Upper lobe of left lung (tissue), 6 donors: Measurements from ENCODE around the gene EYS. TPM values are rescaled to one million over a fixed set of nuclear protein-coding genes. Genes with fewer than 3 reads are reported as not detected.

ENCODE experiments used
- ATAC-seq, 2 donors: fragments of 200-7000 bp; cut with Tn5 transposase; one replicate each; pipeline ENCODE4 v1.9.1; 2022; ENCODE audit warnings: mild to moderate bottlenecking in 2 of 2, moderate library complexity in 2 of 2; ENCODE audit not compliant: low FRiP score in 2 of 2
- DNase-seq, 2 donors: peaks; one replicate each; pipeline ENCODE4 v3.0.0-alpha.2; 2019 to 2020
- H3K27ac ChIP-seq, 4 donors: fragments of 200-600 bp; sonication (generic); one replicate each; pipeline ENCODE4 v1.5.1; 2016 to 2019
- H3K27me3 ChIP-seq, 4 donors: fragments of 200-600 bp; sonication (generic); one replicate each; pipeline ENCODE4 v1.5.1; 2017 to 2019
- H3K36me3 ChIP-seq, 4 donors: fragments of 200-600 bp; sonication (generic); one replicate each; pipeline ENCODE4 v1.5.1; 2016 to 2019
- H3K4me1 ChIP-seq, 4 donors: fragments of 200-600 bp; sonication (generic); one replicate each; pipeline ENCODE4 v1.5.1; 2018 to 2019
- H3K4me3 ChIP-seq, 4 donors: fragments of 200-600 bp; sonication (generic); one replicate each; pipeline ENCODE4 v1.5.1; 2017 to 2019; ENCODE audit warnings: mild to moderate bottlenecking in 2 of 4, moderate library complexity in 1 of 4
- H3K9me3 ChIP-seq, 4 donors: fragments of 200-600 bp; sonication (generic); one replicate each; pipeline ENCODE4 v1.5.1; 2018 to 2019
- CTCF ChIP-seq, 6 experiments: fragments of 450-650 bp in 4 of 6; fragments of 200-600 bp in 2 of 6; sonication (generic) in 2 of 6; IDR thresholded peaks; one replicate each; pipeline ENCODE4 v1.5.1; 2016 to 2019; ENCODE audit warnings: antibody characterized with exemption in 6 of 6
- EP300 ChIP-seq, 4 donors: sonication (generic); formaldehyde crosslinking; IDR thresholded peaks; one replicate each; pipeline ENCODE4 v1.5.1; 2017; ENCODE audit warnings: antibody characterized with exemption in 4 of 4, control low read depth in 2 of 4
- POLR2A ChIP-seq, 4 donors: fragments of 450-650 bp; IDR thresholded peaks; one replicate each; pipeline ENCODE4 v1.5.1; 2016 to 2017; ENCODE audit warnings: antibody characterized with exemption in 4 of 4, mild to moderate bottlenecking in 2 of 4
- POLR2AphosphoS5 ChIP-seq, 2 donors: sonication (generic); formaldehyde crosslinking; IDR thresholded peaks; one replicate each; pipeline ENCODE4 v1.5.1; 2017; ENCODE audit warnings: antibody characterized with exemption in 2 of 2
- WGBS, 2 donors: methylation state at CpG; one replicate each; pipeline ENCODE4 v1.1.5; 2017 to 2018; 5-methylcytosine and 5-hydroxymethylcytosine counted together
- total RNA-seq, 6 donors: library from RNA; depleted of rRNA in 4 of 6; stranded (reverse); fragments of >200 nt in 4 of 6; gene quantifications; one replicate each; pipeline versions ENCODE4 v1.1.0 to v1.2.1, GENCODE V29; 2016 to 2021
- donor health status: DM: no; HTN: no; CAD: no; lungs with moderate emphysema.
- donor health status: DM: no; HTN: yes; CAD: no; lungs with severe emphysema.

Gene EYS
- total RNA-seq, 6 donors from 2014 or later: under 0.01 to 0.46 (median 0.28) TPM; not detected in 2

GRCh38 chr6:64270083-64270482, 1436.9 kb downstream of the EYS start:
- ATAC-seq: no peak
- 93% methylated on average over 5 of the region's 5 CpGs for WGBS, 2 donors

GRCh38 chr6:64266351-64266821, 1440.6 kb downstream of the EYS start:
- Histone ChIP-seq H3K4me3 (no peak overlapping the region), H3K27me3 (no peaks in the 10 kb centered on the region), H3K4me1 (no peaks in the 10 kb centered on the region), H3K36me3 (no peaks in the 10 kb centered on the region), H3K9me3 (no peaks in the 10 kb centered on the region), H3K27ac (no peak overlapping the region)
- TF ChIP-seq POLR2AphosphoS5 (IDR thresholded peaks at IDR 0.05): no peak
- TF ChIP-seq CTCF (IDR thresholded peaks at IDR 0.05): no peak
- no peak for TF ChIP-seq POLR2A (IDR thresholded peaks at IDR 0.05)
- 67 to 73% methylated on average over 2 of the region's 2 CpGs for WGBS, 2 donors
- DNase-seq: no peak
- ATAC-seq: no peak

More at GRCh38 chr6:64270083-64270482, 1436.9 kb downstream of the EYS start:
- Histone ChIP-seq H3K4me1 (no peaks in the 10 kb centered on the region), H3K36me3 (no peaks in the 10 kb centered on the region), H3K9me3 (no peaks in the 10 kb centered on the region), H3K27ac (no peak overlapping the region), H3K4me3 (no peak overlapping the region), H3K27me3 (no peaks in the 10 kb centered on the region)
- TF ChIP-seq CTCF (IDR thresholded peaks at IDR 0.05) (no peak), EP300 (IDR thresholded peaks at IDR 0.05) (no peak), POLR2A (IDR thresholded peaks at IDR 0.05) (no peak), POLR2AphosphoS5 (IDR thresholded peaks at IDR 0.05) (no peak)
- DNase-seq: no peak

GRCh38 chr6:64263778-64264177, 1443.2 kb downstream of the EYS start:
- WGBS, 2 donors: 83 to 96% methylated on average over 1 of the region's 1 CpG

GRCh38 chr6:64259372-64259771, 1447.7 kb downstream of the EYS start:
- no peak for DNase-seq
- no peaks in the 10 kb centered on the region for H3K4me1 ChIP-seq
- no peaks in the 10 kb centered on the region for H3K36me3 ChIP-seq
- WGBS, 2 donors: 70 to 72% methylated on average over 4 of the region's 4 CpGs
- no peak overlapping the region for H3K4me3 ChIP-seq
- TF ChIP-seq CTCF (IDR thresholded peaks at IDR 0.05): no peak
- TF ChIP-seq EP300 (IDR thresholded peaks at IDR 0.05): no peak
- no peak for TF ChIP-seq POLR2A (IDR thresholded peaks at IDR 0.05)
- no peak for TF ChIP-seq POLR2AphosphoS5 (IDR thresholded peaks at IDR 0.05)
- no peaks in the 10 kb centered on the region for H3K27me3 ChIP-seq
- no peaks in the 10 kb centered on the region for H3K9me3 ChIP-seq
- H3K27ac ChIP-seq: no peak overlapping the region
- ATAC-seq: no peak

More at GRCh38 chr6:64263778-64264177, 1443.2 kb downstream of the EYS start:
- no peaks in the 10 kb centered on the region for H3K27me3 ChIP-seq
- DNase-seq (no peak), ATAC-seq (no peak)
- no peaks in the 10 kb centered on the region for H3K4me1 ChIP-seq
- no peaks in the 10 kb centered on the region for H3K9me3 ChIP-seq
- TF ChIP-seq POLR2AphosphoS5 (IDR thresholded peaks at IDR 0.05) (no peak), POLR2A (IDR thresholded peaks at IDR 0.05) (no peak), CTCF (IDR thresholded peaks at IDR 0.05) (no peak), EP300 (IDR thresholded peaks at IDR 0.05) (no peak)
- no peak overlapping the region for H3K4me3 ChIP-seq
- H3K36me3 ChIP-seq: no peaks in the 10 kb centered on the region
- H3K27ac ChIP-seq: no peak overlapping the region

GRCh38 chr6:64258752-64259151, 1448.3 kb downstream of the EYS start:
- ATAC-seq (no peak), DNase-seq (no peak)
- Histone ChIP-seq H3K27ac (no peak overlapping the region), H3K4me1 (no peaks in the 10 kb centered on the region), H3K36me3 (no peaks in the 10 kb centered on the region), H3K27me3 (no peaks in the 10 kb centered on the region), H3K4me3 (no peak overlapping the region), H3K9me3 (no peaks in the 10 kb centered on the region)
- TF ChIP-seq POLR2AphosphoS5 (IDR thresholded peaks at IDR 0.05) (no peak), EP300 (IDR thresholded peaks at IDR 0.05) (no peak), POLR2A (IDR thresholded peaks at IDR 0.05) (no peak), CTCF (IDR thresholded peaks at IDR 0.05) (no peak)
- 74 to 90% methylated on average over 2 of the region's 2 CpGs for WGBS, 2 donors
